Tibial artery (tissue), 4 donors: ENCODE data around the gene CNIH2.

Experiments
- DNase-seq, 2 donors: peaks; one replicate each; pipeline ENCODE4 v3.0.0-alpha.2; 2019
- H3K27ac ChIP-seq, 2 donors: fragments of 200-600 bp; sonication (generic) in 1 of 2; 1 replicate in 1 of 2; 2 replicates in 1 of 2; pipeline ENCODE4 v1.5.1; 2018 to 2019; ENCODE audit warnings: mild to moderate bottlenecking in 1 of 2
- H3K27me3 ChIP-seq, 2 donors: fragments of 200-600 bp; sonication (generic) in 1 of 2; one replicate each; pipeline versions ENCODE4 v1.5.1 to v1.6.0; 2016 to 2019
- H3K36me3 ChIP-seq, 3 donors: fragments of 200-600 bp; sonication (generic) in 2 of 3; one replicate each; pipeline ENCODE4 v1.5.1; 2016 to 2019; ENCODE audit warnings: mild to moderate bottlenecking in 2 of 3
- H3K4me1 ChIP-seq, 4 donors: fragments of 200-600 bp; sonication (generic) in 2 of 4; 1 replicate in 3 of 4; 2 replicates in 1 of 4; pipeline ENCODE4 v1.5.1; 2016 to 2019
- H3K4me3 ChIP-seq, 2 donors: fragments of 200-600 bp; sonication (generic) in 1 of 2; 1 replicate in 1 of 2; 2 replicates in 1 of 2; pipeline ENCODE4 v1.5.1; 2018 to 2019; ENCODE audit warnings: mild to moderate bottlenecking in 2 of 2
- H3K9me3 ChIP-seq, 3 donors: fragments of 200-600 bp; sonication (generic) in 1 of 3; one replicate each; pipeline ENCODE4 v1.5.1; 2016 to 2019
- intact Hi-C: fragments of 100-400 bp; cut with DNase I; formaldehyde crosslinking; loops from one replicate; pipeline ENCODE4 v1.15.0; 2023; ENCODE audit warnings: low total_unique reads
- TF ChIP-seq, protein P1 (sequence below), 2 experiments: fragments of 200-600 bp in 1 of 2; fragments of 450-650 bp in 1 of 2; IDR thresholded peaks; one replicate each; pipeline ENCODE4 v1.5.1; 2017 to 2019; ENCODE audit warnings: antibody characterized with exemption in 2 of 2, mild to moderate bottlenecking in 1 of 2, moderate library complexity in 1 of 2

The CNIH2 gene

DNA sequence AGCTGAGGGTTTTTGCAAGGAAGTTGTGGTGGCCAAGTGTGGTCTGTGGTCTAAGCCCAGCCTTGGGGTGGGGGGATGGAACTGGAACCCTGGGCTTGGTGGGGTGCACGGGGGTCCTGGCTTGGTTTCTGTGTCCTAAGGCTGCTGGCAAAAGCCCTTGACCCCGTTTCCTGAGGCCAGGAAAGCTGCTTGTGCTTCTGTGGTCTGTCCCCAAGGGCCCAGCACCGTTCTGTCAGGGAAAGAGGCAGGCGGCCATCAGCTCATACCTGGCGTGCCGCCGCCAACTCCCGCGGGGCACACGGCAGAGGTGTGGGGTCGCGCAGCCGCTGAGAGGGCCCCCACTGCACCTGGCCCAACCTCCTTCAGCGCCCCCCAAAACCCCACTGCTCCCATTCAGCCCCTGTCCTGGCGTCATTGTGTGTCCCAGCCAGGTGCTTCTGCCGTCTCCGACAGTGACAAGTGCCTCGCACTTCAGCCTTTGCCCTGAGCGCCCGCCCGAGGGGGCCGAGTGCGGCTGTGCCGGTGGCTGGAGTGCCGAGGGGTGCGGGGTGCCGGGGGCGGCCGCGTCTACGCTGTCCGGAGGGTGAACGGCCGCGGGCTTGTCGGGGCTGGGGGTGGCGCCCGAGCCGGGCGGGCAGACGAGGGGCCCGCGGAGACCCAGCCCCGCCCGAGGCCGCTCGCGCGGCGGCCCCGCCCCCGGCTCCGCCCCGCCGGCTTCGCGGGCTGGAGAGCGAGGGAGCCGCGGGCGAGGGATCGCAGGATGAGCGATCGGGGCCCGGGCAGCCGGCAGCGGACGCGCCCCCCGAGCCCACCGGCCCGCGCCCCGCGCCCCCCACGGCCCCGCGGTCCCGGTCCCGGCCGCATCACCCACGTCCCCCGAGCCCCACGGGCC, at the start of gene CNIH2:
Gene CNIH2, plus strand, starts transcription at position 705 of the 892 bp plus-strand sequence. CDS start 282 bp downstream, outside the sequence.
- Histone ChIP-seq H3K4me1 (peaks cover 2 to 24% (median 21%) of the 10 kb centered on the region in 4 donors), H3K36me3 (peaks cover 15 to 42% (median 38%) of the 10 kb centered on the region in 3 donors), H3K27ac (peak within 1 kb of the TSS; percentile 54 to 61), H3K27me3 (no peaks in the 10 kb centered on the region), H3K9me3 (no peaks in the 10 kb centered on the region), H3K4me3 (peak within 1 kb of the TSS; percentile 29 to 49)
- no peak for DNase-seq
- TF ChIP-seq, protein P1, sequence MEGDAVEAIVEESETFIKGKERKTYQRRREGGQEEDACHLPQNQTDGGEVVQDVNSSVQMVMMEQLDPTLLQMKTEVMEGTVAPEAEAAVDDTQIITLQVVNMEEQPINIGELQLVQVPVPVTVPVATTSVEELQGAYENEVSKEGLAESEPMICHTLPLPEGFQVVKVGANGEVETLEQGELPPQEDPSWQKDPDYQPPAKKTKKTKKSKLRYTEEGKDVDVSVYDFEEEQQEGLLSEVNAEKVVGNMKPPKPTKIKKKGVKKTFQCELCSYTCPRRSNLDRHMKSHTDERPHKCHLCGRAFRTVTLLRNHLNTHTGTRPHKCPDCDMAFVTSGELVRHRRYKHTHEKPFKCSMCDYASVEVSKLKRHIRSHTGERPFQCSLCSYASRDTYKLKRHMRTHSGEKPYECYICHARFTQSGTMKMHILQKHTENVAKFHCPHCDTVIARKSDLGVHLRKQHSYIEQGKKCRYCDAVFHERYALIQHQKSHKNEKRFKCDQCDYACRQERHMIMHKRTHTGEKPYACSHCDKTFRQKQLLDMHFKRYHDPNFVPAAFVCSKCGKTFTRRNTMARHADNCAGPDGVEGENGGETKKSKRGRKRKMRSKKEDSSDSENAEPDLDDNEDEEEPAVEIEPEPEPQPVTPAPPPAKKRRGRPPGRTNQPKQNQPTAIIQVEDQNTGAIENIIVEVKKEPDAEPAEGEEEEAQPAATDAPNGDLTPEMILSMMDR (IDR thresholded peaks at IDR 0.05) = no peak
- intact Hi-C loops = no loop called here

DNA sequence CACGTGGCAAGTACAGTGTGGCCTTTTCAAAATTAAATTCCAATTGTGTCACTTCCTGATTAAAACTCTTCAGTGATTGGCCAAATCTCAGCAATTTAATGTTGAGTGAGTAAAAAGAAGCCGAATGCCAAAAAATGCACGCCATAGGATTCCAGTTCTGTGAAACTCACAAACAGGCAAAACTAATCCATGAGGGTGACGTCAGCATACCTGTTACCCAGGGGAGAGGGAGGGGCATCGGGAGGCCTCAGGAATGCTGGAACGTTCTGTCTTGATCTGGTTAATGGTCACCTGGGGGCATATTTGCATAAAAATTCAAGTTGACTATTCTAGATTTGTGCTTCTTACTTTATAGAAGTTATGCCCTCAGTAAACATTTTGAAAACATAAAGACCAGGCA, 49.5 kb upstream of the CNIH2 start:
- no peaks in the 10 kb centered on the region for H3K4me1 ChIP-seq
- intact Hi-C loops = no loop called here
- H3K27me3 ChIP-seq = no peaks in the 10 kb centered on the region
- TF ChIP-seq, protein P1 (IDR thresholded peaks at IDR 0.05) = no peak
- no peak for DNase-seq
- no peak overlapping the region for H3K4me3 ChIP-seq
- H3K36me3 ChIP-seq = peaks cover 28 to 78% (median 45%) of the 10 kb centered on the region in 3 donors
- no peak overlapping the region for H3K27ac ChIP-seq
- H3K9me3 ChIP-seq = no peaks in the 10 kb centered on the region

DNA sequence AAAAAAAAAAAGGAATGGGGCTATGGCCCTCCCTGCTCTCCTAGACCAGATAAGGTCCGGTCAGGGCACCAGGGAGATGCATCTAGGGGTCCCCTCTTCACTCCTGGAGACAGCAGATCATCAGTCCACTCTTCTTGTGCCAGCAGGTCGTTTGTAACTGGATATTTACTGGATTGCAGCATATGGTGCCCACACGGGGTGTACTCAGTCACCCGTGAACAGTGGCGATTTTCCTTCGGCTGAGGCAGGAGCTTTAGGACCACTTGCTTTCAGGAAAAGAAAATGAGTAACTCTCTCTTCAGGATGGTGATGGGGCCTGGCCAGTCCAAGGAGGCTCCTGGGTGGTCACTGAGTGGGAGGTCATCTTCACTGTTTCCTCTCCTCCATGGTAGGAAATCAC, 47.8 kb upstream of the CNIH2 start:
- Histone ChIP-seq H3K4me3 (no peak overlapping the region), H3K9me3 (no peaks in the 10 kb centered on the region), H3K27me3 (no peaks in the 10 kb centered on the region), H3K4me1 (no peaks in the 10 kb centered on the region), H3K27ac (no peak overlapping the region), H3K36me3 (peaks cover 39 to 82% (median 62%) of the 10 kb centered on the region in 3 donors)
- intact Hi-C loops = no loop called here
- TF ChIP-seq, protein P1 (IDR thresholded peaks at IDR 0.05) = no peak
- no peak for DNase-seq

DNA sequence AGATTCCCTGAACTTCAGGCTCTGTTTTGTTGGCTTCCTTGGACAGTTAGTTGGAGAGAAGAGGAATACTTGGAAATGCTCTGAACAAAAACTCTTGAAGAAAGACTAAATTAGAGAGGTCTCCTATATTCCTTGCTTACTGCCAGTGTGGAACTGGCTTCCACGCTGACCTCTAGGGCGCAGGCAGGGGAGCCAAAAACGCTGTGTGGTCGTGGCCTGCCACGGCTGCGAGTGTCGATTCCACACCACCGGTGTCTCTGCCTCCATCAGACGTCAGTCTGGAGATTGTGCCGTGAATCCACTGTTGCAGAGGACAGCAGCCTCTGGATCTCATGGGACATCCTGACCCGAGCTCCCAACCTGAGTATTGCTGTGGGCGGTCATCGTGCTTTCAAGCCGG, 47.0 kb upstream of the CNIH2 start:
- Histone ChIP-seq H3K9me3 (no peaks in the 10 kb centered on the region), H3K4me3 (no peak overlapping the region), H3K36me3 (peaks cover 47 to 82% (median 70%) of the 10 kb centered on the region in 3 donors), H3K27ac (no peak overlapping the region), H3K4me1 (no peaks in the 10 kb centered on the region), H3K27me3 (no peaks in the 10 kb centered on the region)
- TF ChIP-seq, protein P1 (IDR thresholded peaks at IDR 0.05) = no peak
- DNase-seq = no peak
- intact Hi-C loops = no loop called here

DNA sequence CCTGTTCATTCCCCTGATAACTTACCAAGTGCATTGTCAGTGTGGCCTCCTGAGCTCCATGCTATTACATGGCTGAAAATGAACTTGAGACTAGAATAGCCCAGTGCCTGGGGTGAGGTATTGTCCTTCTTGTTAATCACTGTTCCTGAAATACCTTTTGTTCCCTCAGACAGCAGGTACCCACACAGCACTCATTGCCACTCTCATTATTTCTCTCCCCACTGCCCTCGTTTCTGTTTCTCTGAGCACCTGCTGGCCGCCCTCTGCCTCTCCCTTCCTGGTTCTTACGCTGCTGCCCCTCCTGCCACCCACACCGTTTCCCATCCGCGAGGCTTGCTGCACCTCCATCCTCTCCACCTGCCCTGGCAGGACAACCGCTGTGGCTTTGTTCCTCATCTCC, 46.4 kb upstream of the CNIH2 start:
- no peak for DNase-seq
- no peaks in the 10 kb centered on the region for H3K27me3 ChIP-seq
- peaks cover 51 to 84% (median 76%) of the 10 kb centered on the region in 3 donors for H3K36me3 ChIP-seq
- H3K4me3 ChIP-seq = no peak overlapping the region
- no peaks in the 10 kb centered on the region for H3K9me3 ChIP-seq
- intact Hi-C loops = no loop called here
- no peaks in the 10 kb centered on the region for H3K4me1 ChIP-seq
- H3K27ac ChIP-seq = no peak overlapping the region
- TF ChIP-seq, protein P1 (IDR thresholded peaks at IDR 0.05) = no peak
